ENCODE results near the gene ANGPTL4.

Gene ANGPTL4

DNA sequence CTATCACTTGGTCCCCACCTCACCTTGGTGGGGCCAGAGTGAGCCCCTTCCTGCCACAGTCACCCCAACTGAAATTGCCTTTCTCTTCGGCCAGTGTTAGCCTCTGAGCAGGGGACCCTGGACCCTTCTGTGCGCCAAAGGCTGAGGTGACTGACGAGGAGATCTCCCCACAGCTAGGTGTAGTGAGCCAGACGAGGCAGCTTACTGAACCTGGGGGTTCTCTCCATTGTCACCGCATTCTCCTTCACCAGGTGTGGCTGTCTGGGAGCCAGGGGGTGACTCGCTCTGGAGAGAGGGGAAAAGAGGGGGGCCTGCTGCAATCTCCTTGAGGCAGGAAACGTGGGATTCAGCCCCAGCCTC is 41.3 kb upstream of the ANGPTL4 start:
- H3K4me2 ChIP-seq (ENCODE audit: low read depth, low read length, poor library complexity, severe bottlenecking), result peak overlapping the region; percentile 59
- H3K9me3 ChIP-seq (ENCODE audit: insufficient read depth, low read length), result no peaks in the 10 kb centered on the region
- H3K27me3 ChIP-seq (ENCODE audit: low read length), result no peaks in the 10 kb centered on the region
- no peak overlapping the region for H3K27ac ChIP-seq (ENCODE audit: low read depth, low read length)
- H3F3A ChIP-seq (ENCODE audit: insufficient read depth), result peaks cover 18% of the 10 kb centered on the region
- peaks cover 34% of the 10 kb centered on the region for H3K79me2 ChIP-seq (ENCODE audit: insufficient read depth, low read length)
- H2AFZ ChIP-seq (ENCODE audit: low read depth, low read length, severe bottlenecking), result no peak overlapping the region
- TF ChIP-seq, protein P1, sequence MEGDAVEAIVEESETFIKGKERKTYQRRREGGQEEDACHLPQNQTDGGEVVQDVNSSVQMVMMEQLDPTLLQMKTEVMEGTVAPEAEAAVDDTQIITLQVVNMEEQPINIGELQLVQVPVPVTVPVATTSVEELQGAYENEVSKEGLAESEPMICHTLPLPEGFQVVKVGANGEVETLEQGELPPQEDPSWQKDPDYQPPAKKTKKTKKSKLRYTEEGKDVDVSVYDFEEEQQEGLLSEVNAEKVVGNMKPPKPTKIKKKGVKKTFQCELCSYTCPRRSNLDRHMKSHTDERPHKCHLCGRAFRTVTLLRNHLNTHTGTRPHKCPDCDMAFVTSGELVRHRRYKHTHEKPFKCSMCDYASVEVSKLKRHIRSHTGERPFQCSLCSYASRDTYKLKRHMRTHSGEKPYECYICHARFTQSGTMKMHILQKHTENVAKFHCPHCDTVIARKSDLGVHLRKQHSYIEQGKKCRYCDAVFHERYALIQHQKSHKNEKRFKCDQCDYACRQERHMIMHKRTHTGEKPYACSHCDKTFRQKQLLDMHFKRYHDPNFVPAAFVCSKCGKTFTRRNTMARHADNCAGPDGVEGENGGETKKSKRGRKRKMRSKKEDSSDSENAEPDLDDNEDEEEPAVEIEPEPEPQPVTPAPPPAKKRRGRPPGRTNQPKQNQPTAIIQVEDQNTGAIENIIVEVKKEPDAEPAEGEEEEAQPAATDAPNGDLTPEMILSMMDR (IDR thresholded peaks at IDR 0.05; ENCODE audit: insufficient read depth, low read length, poor library complexity, severe bottlenecking), result no peak
- no peak for TF ChIP-seq EZH2phosphoT487 (conservative IDR thresholded peaks at IDR 0.05; ENCODE audit: low read length)
- H3K4me3 ChIP-seq (ENCODE audit: insufficient read depth, low read length, poor library complexity, severe bottlenecking), result peak overlapping the region; percentile 95
- peak overlapping the region; percentile 92 for H3K9ac ChIP-seq (ENCODE audit: low read length)
- H3K9me2 ChIP-seq (replicated peaks; ENCODE audit: insufficient read depth, low read length), result no peaks in the 10 kb centered on the region
- peaks cover 14% of the 10 kb centered on the region; the same call in 1 of the 2 replicates for H3K36me3 ChIP-seq (ENCODE audit: low read length)
- peaks cover 9% of the 10 kb centered on the region; the same call in 1 of the 2 replicates for H4K20me1 ChIP-seq (ENCODE audit: low read depth, low read length)

DNA sequence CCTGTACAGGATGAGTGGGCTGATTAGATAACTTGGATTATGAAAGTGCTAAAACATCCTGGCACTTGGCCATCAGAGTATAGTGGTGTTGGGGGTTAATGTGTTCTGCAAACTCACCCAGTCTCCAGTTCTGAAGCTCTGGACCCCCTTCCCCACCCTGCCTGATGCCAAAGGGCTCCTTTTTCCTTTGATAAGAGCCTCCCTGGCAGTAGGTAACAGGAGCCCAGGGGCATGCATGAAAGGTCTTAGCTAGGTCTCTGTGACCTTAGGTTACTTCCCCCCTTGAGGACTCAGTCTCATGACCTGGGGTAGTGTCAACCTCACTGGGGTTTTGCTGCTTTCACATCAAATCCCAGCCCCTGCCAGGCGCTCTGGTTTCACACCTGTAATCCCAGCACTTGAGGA is 40.2 kb upstream of the ANGPTL4 start:
- H3K27me3 ChIP-seq (ENCODE audit: low read length), result no peaks in the 10 kb centered on the region
- no peaks in the 10 kb centered on the region for H3K9me2 ChIP-seq (replicated peaks; ENCODE audit: insufficient read depth, low read length)
- H3F3A ChIP-seq (ENCODE audit: insufficient read depth), result peaks cover 16% of the 10 kb centered on the region
- H3K9me3 ChIP-seq (ENCODE audit: insufficient read depth, low read length), result no peaks in the 10 kb centered on the region
- no peak overlapping the region for H3K27ac ChIP-seq (ENCODE audit: low read depth, low read length)
- TF ChIP-seq, protein P1 (IDR thresholded peaks at IDR 0.05; ENCODE audit: insufficient read depth, low read length, poor library complexity, severe bottlenecking), result no peak
- TF ChIP-seq EZH2phosphoT487 (conservative IDR thresholded peaks at IDR 0.05; ENCODE audit: low read length), result no peak
- H3K4me2 ChIP-seq (ENCODE audit: low read depth, low read length, poor library complexity, severe bottlenecking), result no peak overlapping the region
- H3K79me2 ChIP-seq (ENCODE audit: insufficient read depth, low read length), result peaks cover 34% of the 10 kb centered on the region
- H4K20me1 ChIP-seq (ENCODE audit: low read depth, low read length), result peaks cover 9% of the 10 kb centered on the region; the same call in 1 of the 2 replicates
- H3K36me3 ChIP-seq (ENCODE audit: low read length), result peaks cover 14% of the 10 kb centered on the region; the same call in 1 of the 2 replicates
- H3K9ac ChIP-seq (ENCODE audit: low read length), result 0 out of 2 replicates have a peak overlapping the region, but pooled peaks have one; percentile 92
- no peak overlapping the region for H3K4me3 ChIP-seq (ENCODE audit: insufficient read depth, low read length, poor library complexity, severe bottlenecking)
- no peak overlapping the region for H2AFZ ChIP-seq (ENCODE audit: low read depth, low read length, severe bottlenecking)

DNA sequence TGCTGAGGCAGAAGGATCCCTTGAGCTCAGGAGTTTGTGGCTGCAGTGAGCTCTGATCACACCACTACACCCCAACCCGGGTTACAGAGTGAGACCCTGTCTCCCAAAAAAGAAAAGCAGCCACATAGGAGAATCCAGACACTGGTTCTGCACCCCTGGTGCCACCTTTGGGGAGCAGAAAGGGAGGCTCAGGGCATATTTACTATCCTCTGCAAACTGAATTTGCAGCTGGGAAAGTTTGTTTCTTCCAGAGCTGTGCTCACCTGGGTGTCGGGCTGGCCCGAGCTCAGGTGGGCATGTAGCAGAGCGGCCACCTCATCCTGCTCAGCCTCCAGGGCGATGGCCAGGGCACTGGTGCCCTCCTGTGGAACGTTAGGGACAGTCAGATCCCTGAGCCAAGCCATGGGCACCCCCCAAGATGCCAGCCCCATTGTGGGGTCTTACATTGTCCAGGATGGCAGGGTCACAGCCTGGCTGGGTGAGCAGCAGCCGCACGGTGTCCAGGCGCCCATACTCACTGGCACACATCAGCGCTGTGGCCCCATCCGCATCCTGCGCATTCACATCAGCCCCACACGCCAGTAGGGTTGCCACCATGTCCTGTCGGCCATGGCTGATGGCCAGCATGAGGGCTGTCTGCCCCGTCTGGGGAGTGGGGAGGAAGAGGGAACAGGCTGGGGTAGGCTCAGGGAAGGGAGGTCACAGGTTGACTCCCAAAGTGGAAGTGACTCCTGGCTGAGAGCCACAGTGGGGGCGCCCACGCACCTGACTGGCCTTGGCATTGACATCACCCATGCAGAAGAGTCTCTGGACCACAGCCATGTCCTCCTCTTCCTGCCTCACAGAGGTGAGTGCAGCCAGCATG is 39.5 kb upstream of the ANGPTL4 start:
- no peak overlapping the region for H3K4me2 ChIP-seq (ENCODE audit: low read depth, low read length, poor library complexity, severe bottlenecking)

More for the DNA sequence above, 39.5 kb upstream of the ANGPTL4 start:
- Histone ChIP-seq H2AFZ (ENCODE audit: low read depth, low read length, severe bottlenecking) (no peak overlapping the region), H3K9ac (ENCODE audit: low read length) (no peak overlapping the region), H3K9me2 (replicated peaks; ENCODE audit: insufficient read depth, low read length) (no peaks in the 10 kb centered on the region), H3K4me3 (ENCODE audit: insufficient read depth, low read length, poor library complexity, severe bottlenecking) (no peak overlapping the region), H3F3A (ENCODE audit: insufficient read depth) (peaks cover 16% of the 10 kb centered on the region), H3K27me3 (ENCODE audit: low read length) (no peaks in the 10 kb centered on the region), H3K79me2 (ENCODE audit: insufficient read depth, low read length) (peaks cover 34% of the 10 kb centered on the region), H4K20me1 (ENCODE audit: low read depth, low read length) (peaks cover 9% of the 10 kb centered on the region; the same call in 1 of the 2 replicates), H3K9me3 (ENCODE audit: insufficient read depth, low read length) (no peaks in the 10 kb centered on the region), H3K36me3 (ENCODE audit: low read length) (peaks cover 14% of the 10 kb centered on the region; the same call in 1 of the 2 replicates), H3K27ac (ENCODE audit: low read depth, low read length) (no peak overlapping the region)
- TF ChIP-seq, protein P1 (IDR thresholded peaks at IDR 0.05; ENCODE audit: insufficient read depth, low read length, poor library complexity, severe bottlenecking), result no peak
- TF ChIP-seq EZH2phosphoT487 (conservative IDR thresholded peaks at IDR 0.05; ENCODE audit: low read length), result no peak
